ENCODE data around the gene SIGLEC11.

DNA sequence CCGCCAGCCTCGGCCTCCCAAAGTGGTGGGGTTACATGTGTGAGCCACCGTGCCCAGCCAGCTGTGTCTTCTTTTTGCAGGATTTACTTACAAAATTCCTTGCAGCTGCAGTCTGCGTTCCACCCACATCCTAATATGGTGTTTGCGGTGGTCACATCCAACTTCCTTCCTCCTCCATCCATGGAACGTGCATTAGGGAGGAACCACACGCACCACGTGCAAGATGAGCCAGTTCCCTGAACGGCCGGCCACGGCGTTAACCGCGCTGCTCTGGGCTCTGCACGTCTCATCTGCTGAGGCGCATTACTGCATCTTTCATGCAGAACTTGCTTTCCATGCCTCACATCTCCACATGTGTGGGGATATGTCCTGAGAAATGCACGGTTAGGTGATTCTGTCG lies 13.0 kb upstream of the SIGLEC11 start:
- TF ChIP-seq, protein P1, sequence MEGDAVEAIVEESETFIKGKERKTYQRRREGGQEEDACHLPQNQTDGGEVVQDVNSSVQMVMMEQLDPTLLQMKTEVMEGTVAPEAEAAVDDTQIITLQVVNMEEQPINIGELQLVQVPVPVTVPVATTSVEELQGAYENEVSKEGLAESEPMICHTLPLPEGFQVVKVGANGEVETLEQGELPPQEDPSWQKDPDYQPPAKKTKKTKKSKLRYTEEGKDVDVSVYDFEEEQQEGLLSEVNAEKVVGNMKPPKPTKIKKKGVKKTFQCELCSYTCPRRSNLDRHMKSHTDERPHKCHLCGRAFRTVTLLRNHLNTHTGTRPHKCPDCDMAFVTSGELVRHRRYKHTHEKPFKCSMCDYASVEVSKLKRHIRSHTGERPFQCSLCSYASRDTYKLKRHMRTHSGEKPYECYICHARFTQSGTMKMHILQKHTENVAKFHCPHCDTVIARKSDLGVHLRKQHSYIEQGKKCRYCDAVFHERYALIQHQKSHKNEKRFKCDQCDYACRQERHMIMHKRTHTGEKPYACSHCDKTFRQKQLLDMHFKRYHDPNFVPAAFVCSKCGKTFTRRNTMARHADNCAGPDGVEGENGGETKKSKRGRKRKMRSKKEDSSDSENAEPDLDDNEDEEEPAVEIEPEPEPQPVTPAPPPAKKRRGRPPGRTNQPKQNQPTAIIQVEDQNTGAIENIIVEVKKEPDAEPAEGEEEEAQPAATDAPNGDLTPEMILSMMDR (IDR thresholded peaks at IDR 0.05) = no peak
- TF ChIP-seq POLR2A (IDR thresholded peaks at IDR 0.05) = no peak

All from uterus (tissue), 2 donors.